ENCODE results near the gene KCNQ1.

KCNQ1 gene

DNA sequence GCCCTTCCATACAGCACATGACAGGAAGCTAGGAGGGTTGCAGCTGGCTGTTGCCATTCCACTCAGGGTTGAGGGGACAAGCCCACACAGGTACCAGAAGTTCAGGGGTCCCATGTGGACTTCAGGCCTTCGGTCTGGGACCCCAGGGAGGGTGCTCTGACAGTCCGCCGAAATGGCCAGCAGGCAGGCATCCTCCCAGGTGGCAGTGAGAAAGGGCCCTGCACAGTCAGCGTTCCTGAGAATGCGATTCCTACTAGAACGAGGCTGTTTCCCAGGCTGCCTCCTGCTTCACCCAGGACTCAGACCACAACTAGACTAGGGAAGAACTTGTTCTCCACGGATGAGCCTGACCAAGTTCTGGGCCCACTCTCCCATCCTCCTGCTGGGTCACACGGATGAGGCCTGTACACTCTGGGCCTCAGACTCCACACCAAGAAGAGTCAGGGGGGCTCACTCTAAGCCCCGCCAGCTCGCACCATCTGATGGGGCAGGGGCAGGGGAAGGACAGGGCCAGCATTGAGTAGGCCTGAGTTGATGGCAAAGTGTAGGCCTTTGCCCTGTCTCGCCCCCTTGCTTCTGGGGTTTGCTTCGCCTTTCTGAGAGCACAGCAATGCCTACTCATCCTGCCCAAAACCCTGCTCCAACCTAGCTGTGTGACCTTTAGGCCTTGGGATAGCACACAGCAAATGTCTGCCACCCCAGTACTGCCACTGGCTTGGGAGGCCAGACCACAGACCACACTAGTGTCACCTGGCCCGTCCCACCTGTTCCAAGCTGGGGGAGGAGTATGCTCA, 241.0 kb downstream of the KCNQ1 start:
- H3K9me3 ChIP-seq (ENCODE audit: control extremely low read depth in 1 of 5, control insufficient read depth in 4 of 5, insufficient read depth in 2 of 5, low read depth in 1 of 5, low read length in 4 of 5), result no peaks in the 10 kb centered on the region
- H3K4me1 ChIP-seq (ENCODE audit: control extremely low read depth in 1 of 4, control insufficient read depth in 4 of 4, insufficient read depth in 4 of 4, low read length in 3 of 4), result peaks cover 3 to 30% (median 16%) of the 10 kb centered on the region in 4 experiments
- CTCF ChIA-PET, result interaction anchor here (1.4 to 2.7 kb wide), 3 partner anchors 16 to 202 kb away, joined by 4 to 14 read pairs (median 12); no protein-coding TSS in a partner anchor
- H3K27me3 ChIP-seq (replicated peaks in 2 of 5; ENCODE audit: control insufficient read depth in 4 of 5, insufficient read depth in 5 of 5, low read length in 4 of 5), result no peaks in the 10 kb centered on the region
- no peak overlapping the region for H3K27ac ChIP-seq (ENCODE audit: insufficient read depth in 1 of 2, low read depth in 1 of 2, low read length in 2 of 2, poor library complexity in 1 of 2, severe bottlenecking in 2 of 2)
- no peak overlapping the region for H3K4me3 ChIP-seq (ENCODE audit: control insufficient read depth in 1 of 7, extremely low read depth in 1 of 7, insufficient read depth in 4 of 7, low read depth in 2 of 7, low read length in 6 of 7)
- no peak for DNase-seq
- POLR2A ChIA-PET, result interaction anchor here (0.7 kb wide), 1 partner anchor 784 kb away, joined by 3 read pairs; no protein-coding TSS in a partner anchor
- H3K36me3 ChIP-seq (ENCODE audit: control insufficient read depth in 4 of 4, insufficient read depth in 4 of 4, low read length in 3 of 4), result peaks cover 0 to 19% (median 5%) of the 10 kb centered on the region in 4 experiments
- 97% methylated on average over 13 of the region's 13 CpGs for WGBS (ENCODE audit: insufficient coverage)

DNA sequence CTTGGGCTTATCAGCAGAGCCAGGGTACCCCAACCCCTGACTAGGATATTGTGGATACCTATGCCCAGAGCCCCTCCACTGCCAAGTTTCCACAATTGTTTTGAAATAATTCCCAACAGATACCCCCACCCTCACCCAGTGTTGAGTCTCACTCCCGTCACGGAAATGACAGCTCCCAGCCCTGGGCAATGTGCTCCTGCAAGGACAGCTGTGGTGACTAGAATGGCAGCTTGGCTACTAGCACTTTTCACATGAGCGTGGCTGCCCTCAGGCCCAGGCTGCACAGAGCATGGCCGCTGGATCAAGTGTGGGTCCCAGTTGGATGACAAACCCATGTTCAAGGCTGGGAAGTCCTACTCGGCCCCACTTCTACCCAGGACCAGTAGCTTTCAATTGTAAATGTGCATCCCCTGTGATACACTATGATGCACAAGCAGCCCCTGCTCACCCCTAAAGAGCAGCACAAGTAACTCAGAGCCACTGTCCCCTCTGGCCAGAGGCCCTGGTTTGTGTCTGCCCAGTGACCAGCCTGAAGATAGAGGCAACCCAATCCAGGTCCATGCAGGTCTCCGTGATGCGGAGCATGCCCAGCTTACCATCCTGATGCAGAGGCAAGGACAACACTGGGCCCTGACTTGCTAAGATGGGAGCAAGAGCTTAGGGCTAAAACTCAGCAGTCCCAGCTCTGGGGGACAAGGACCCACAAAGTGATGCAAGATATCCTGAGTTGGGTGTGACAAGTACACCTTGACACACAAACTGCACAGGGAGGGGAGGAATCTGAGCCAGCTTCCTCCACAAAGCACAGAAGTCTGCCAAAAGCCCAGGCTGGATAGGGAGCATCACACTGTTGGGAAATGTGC, 241.8 kb downstream of the KCNQ1 start:
- Histone ChIP-seq H3K27me3 (replicated peaks in 2 of 5; ENCODE audit: control insufficient read depth in 4 of 5, insufficient read depth in 5 of 5, low read length in 4 of 5) (no peaks in the 10 kb centered on the region), H3K9me3 (ENCODE audit: control extremely low read depth in 1 of 5, control insufficient read depth in 4 of 5, insufficient read depth in 2 of 5, low read depth in 1 of 5, low read length in 4 of 5) (no peaks in the 10 kb centered on the region), H3K27ac (ENCODE audit: insufficient read depth in 1 of 2, low read depth in 1 of 2, low read length in 2 of 2, poor library complexity in 1 of 2, severe bottlenecking in 2 of 2) (no peak overlapping the region), H3K36me3 (ENCODE audit: control insufficient read depth in 4 of 4, insufficient read depth in 4 of 4, low read length in 3 of 4) (peaks cover 0 to 19% (median 5%) of the 10 kb centered on the region in 4 experiments), H3K4me3 (ENCODE audit: control insufficient read depth in 1 of 7, extremely low read depth in 1 of 7, insufficient read depth in 4 of 7, low read depth in 2 of 7, low read length in 6 of 7) (no peak overlapping the region), H3K4me1 (ENCODE audit: control extremely low read depth in 1 of 4, control insufficient read depth in 4 of 4, insufficient read depth in 4 of 4, low read length in 3 of 4) (peaks cover 3 to 25% (median 10%) of the 10 kb centered on the region in 4 experiments)
- ChIA-PET POLR2A (interaction anchor here (1.0 kb wide), 1 partner anchor 199 kb away, joined by 4 read pairs; the partner anchor contains the start of gene CDKN1C), CTCF (interaction anchor here (1.0 to 2.7 kb wide), 6 partner anchors 17 to 201 kb away, joined by 3 to 14 read pairs (median 4); no protein-coding TSS in a partner anchor)
- WGBS (ENCODE audit: insufficient coverage), result 99% methylated on average over 5 of the region's 7 CpGs
- DNase-seq, result no peak

DNA sequence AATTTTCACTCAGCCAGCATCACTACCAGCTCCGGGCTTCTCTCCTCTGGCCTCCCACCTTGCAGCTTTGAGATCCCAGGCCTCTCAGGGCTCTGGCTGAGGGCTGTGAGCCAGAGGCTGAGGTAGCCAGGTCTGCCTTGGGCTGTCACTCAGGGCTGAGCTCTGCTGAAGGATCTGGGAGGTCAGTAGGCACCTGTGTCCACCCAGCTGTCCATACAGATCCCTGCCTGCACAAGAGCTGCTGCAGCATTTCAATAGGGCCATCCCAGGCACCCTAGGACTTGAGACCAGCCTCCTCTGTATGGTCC, 242.4 kb downstream of the KCNQ1 start:
- Histone ChIP-seq H3K4me1 (ENCODE audit: control extremely low read depth in 1 of 4, control insufficient read depth in 4 of 4, insufficient read depth in 4 of 4, low read length in 3 of 4) (peaks cover 0 to 20% (median 7%) of the 10 kb centered on the region in 4 experiments), H3K4me3 (ENCODE audit: control insufficient read depth in 1 of 7, extremely low read depth in 1 of 7, insufficient read depth in 4 of 7, low read depth in 2 of 7, low read length in 6 of 7) (no peak overlapping the region), H3K27me3 (replicated peaks in 2 of 5; ENCODE audit: control insufficient read depth in 4 of 5, insufficient read depth in 5 of 5, low read length in 4 of 5) (no peaks in the 10 kb centered on the region), H3K9me3 (ENCODE audit: control extremely low read depth in 1 of 5, control insufficient read depth in 4 of 5, insufficient read depth in 2 of 5, low read depth in 1 of 5, low read length in 4 of 5) (no peaks in the 10 kb centered on the region), H3K36me3 (ENCODE audit: control insufficient read depth in 4 of 4, insufficient read depth in 4 of 4, low read length in 3 of 4) (peaks cover 0 to 19% (median 5%) of the 10 kb centered on the region in 4 experiments), H3K27ac (ENCODE audit: insufficient read depth in 1 of 2, low read depth in 1 of 2, low read length in 2 of 2, poor library complexity in 1 of 2, severe bottlenecking in 2 of 2) (no peak overlapping the region)
- CTCF ChIA-PET, result interaction anchor here (1.0 to 2.7 kb wide), 6 partner anchors 17 to 200 kb away, joined by 3 to 14 read pairs (median 4); no protein-coding TSS in a partner anchor
- no peak for DNase-seq
- 100% methylated on average over 1 of the region's 1 CpG for WGBS (ENCODE audit: insufficient coverage)
- POLR2A ChIA-PET, result interaction anchor here (1.0 kb wide), 1 partner anchor 198 kb away, joined by 4 read pairs; the partner anchor contains the start of gene CDKN1C

DNA sequence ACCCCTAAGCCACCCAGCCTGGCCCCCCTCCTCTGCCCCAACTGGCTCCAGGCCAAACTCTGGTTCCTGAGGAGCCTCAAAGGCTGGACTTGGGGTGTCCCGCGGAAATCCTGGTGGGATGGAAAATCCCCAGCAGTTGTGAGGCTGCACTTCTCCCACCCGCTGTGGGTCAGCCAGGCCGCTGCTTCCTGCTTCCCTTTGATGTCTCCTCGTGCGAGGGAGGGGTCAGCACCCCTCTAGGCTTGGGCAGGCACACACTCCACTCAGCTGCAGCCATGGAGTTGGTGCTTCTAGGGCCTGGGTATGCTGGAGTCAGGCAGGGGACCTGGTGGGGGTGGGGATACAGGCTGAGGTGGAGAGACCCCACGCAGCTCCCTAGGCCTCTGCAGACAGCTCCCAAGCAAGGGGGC, 243.0 kb downstream of the KCNQ1 start:
- DNase-seq, result peak in 2 of 3 donors; percentile 47 to 51
- Histone ChIP-seq H3K9me3 (ENCODE audit: control extremely low read depth in 1 of 5, control insufficient read depth in 4 of 5, insufficient read depth in 2 of 5, low read depth in 1 of 5, low read length in 4 of 5) (no peaks in the 10 kb centered on the region), H3K36me3 (ENCODE audit: control insufficient read depth in 4 of 4, insufficient read depth in 4 of 4, low read length in 3 of 4) (peaks cover 0 to 21% (median 5%) of the 10 kb centered on the region in 4 experiments), H3K27ac (ENCODE audit: insufficient read depth in 1 of 2, low read depth in 1 of 2, low read length in 2 of 2, poor library complexity in 1 of 2, severe bottlenecking in 2 of 2) (no peak overlapping the region), H3K27me3 (replicated peaks in 2 of 5; ENCODE audit: control insufficient read depth in 4 of 5, insufficient read depth in 5 of 5, low read length in 4 of 5) (no peaks in the 10 kb centered on the region), H3K4me1 (ENCODE audit: control extremely low read depth in 1 of 4, control insufficient read depth in 4 of 4, insufficient read depth in 4 of 4, low read length in 3 of 4) (peaks cover 0 to 26% (median 7%) of the 10 kb centered on the region in 4 experiments), H3K4me3 (ENCODE audit: control insufficient read depth in 1 of 7, extremely low read depth in 1 of 7, insufficient read depth in 4 of 7, low read depth in 2 of 7, low read length in 6 of 7) (peak overlapping the region in 1 of 7 experiments; percentile 6)
- CTCF ChIA-PET, result interaction anchor here (1.0 to 2.7 kb wide), 6 partner anchors 35 to 200 kb away, joined by 3 to 14 read pairs (median 4); no protein-coding TSS in a partner anchor
- POLR2A ChIA-PET, result interaction anchor here (1.0 kb wide), 1 partner anchor 197 kb away, joined by 4 read pairs; the partner anchor contains the start of gene CDKN1C
- WGBS (ENCODE audit: insufficient coverage), result 41% methylated on average over 7 of the region's 7 CpGs

DNA sequence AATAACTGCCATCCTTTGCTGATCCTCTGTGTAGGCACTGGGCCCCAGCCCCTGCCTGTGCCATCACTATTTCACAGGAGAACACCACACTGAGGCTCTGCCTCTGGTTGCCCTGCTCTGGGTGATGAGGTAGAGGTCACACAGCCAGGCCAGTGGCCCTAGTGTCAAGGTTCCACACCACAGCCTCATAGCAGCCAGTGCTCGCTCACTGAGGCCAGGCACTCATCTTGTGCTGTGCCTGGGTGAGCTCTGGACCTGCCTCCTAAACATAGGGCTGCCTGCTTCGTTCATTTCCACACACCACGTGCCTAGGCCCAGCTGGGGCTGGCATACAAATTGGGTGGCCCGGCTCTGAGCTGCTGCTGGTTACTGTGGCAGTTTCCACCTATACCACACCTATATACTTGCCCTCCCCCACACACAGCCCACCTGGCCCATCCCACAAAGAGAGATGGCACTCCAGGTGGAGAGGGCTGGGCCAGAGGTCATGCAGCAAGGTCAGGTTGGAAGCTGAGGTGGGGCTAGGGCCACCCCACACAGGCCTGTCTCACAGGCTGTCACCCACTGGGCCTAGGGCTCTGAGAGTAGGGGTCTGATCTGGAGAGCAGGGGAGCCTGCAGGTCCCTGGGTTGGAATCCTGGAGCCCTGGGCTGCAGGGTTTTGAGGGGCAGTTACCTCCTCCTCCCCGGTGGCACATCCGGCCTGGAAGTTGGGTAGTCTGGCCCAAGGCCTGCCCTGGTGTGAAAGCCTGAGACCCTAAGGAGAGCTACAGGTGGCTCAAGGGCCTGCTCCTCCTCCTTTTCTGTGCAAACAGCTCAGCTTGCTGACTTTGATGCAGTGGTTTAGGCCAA, 243.8 kb downstream of the KCNQ1 start:
- no peak for DNase-seq
- Histone ChIP-seq H3K4me1 (ENCODE audit: control extremely low read depth in 1 of 4, control insufficient read depth in 4 of 4, insufficient read depth in 4 of 4, low read length in 3 of 4) (peaks cover 0 to 33% (median 9%) of the 10 kb centered on the region in 4 experiments), H3K27ac (ENCODE audit: insufficient read depth in 1 of 2, low read depth in 1 of 2, low read length in 2 of 2, poor library complexity in 1 of 2, severe bottlenecking in 2 of 2) (no peak overlapping the region), H3K36me3 (ENCODE audit: control insufficient read depth in 4 of 4, insufficient read depth in 4 of 4, low read length in 3 of 4) (peaks cover 0 to 24% (median 5%) of the 10 kb centered on the region in 4 experiments), H3K27me3 (replicated peaks in 2 of 5; ENCODE audit: control insufficient read depth in 4 of 5, insufficient read depth in 5 of 5, low read length in 4 of 5) (no peaks in the 10 kb centered on the region), H3K9me3 (ENCODE audit: control extremely low read depth in 1 of 5, control insufficient read depth in 4 of 5, insufficient read depth in 2 of 5, low read depth in 1 of 5, low read length in 4 of 5) (no peaks in the 10 kb centered on the region), H3K4me3 (ENCODE audit: control insufficient read depth in 1 of 7, extremely low read depth in 1 of 7, insufficient read depth in 4 of 7, low read depth in 2 of 7, low read length in 6 of 7) (no peak overlapping the region)
- POLR2A ChIA-PET, result no interaction called here
- 93% methylated on average over 5 of the region's 6 CpGs for whole genome bisulfite sequencing (ENCODE audit: insufficient coverage)
- CTCF ChIA-PET, result interaction anchor here (1.6 to 7.6 kb wide), 3 partner anchors 33 to 199 kb away, joined by 4 to 75 read pairs (median 5); partner anchors contain the start of gene CDKN1C

Measured in common myeloid progenitor, CD34-positive (primary cell).